Keratinocyte (primary cell): ENCODE measurements around the gene DTX3. TPM values are rescaled to one million over a fixed set of nuclear protein-coding genes. Genes with fewer than 3 reads are reported as not detected.
"Not testable (repeated sequence)": the region's sequence is repeated elsewhere in the genome, so short reads cannot be mapped to it uniquely, and the experiment has no call there.

Experiments
- DNase-seq: peaks from one replicate; pipeline ENCODE4 v3.0.0-alpha.2; 2011; ENCODE audit warnings: low read depth, missing footprints, low spot score
- FAIRE-seq: peaks from 2 replicates; lab custom pipeline; 2011; peaks lifted over from hg19 to GRCh38; lab: Jason Lieb, UNC
- H2AFZ ChIP-seq: 2 replicates; pipeline ENCODE4 v1.6.0; 2012; ENCODE audit warnings: low read length, control low read depth, inconsistent platforms; ENCODE audit not compliant: control insufficient read depth
- H3K27ac ChIP-seq: 2 replicates; pipeline ENCODE4 v1.5.1; 2011; ENCODE audit warnings: low read length; ENCODE audit not compliant: control insufficient read depth, insufficient read depth
- H3K27me3 ChIP-seq: 3 replicates; pipeline ENCODE4 v1.6.0; 2011; ENCODE audit warnings: low read length; ENCODE audit not compliant: control insufficient read depth, insufficient read depth; ENCODE audit errors: extremely low read depth
- H3K36me3 ChIP-seq, 2 experiments: 2 replicates in 1 of 2; 3 replicates in 1 of 2; pipeline ENCODE4 v1.5.1; 2011; ENCODE audit warnings: low read length in 2 of 2, mild to moderate bottlenecking in 1 of 2; ENCODE audit not compliant: control insufficient read depth in 2 of 2, insufficient read depth in 2 of 2; ENCODE audit errors: extremely low read depth in 1 of 2
- H3K4me1 ChIP-seq: 3 replicates; pipeline ENCODE4 v1.5.1; 2011; ENCODE audit warnings: low read length; ENCODE audit not compliant: control insufficient read depth, insufficient read depth; ENCODE audit errors: extremely low read depth
- H3K4me2 ChIP-seq: 3 replicates; pipeline ENCODE4 v1.6.0; 2011; ENCODE audit warnings: low read depth, low read length; ENCODE audit not compliant: control insufficient read depth, insufficient read depth; ENCODE audit errors: extremely low read depth
- H3K4me3 ChIP-seq, 3 experiments: fragments of 200-600 bp in 1 of 3; sonication (generic) in 1 of 3; 2 replicates in 2 of 3; 3 replicates in 1 of 3; pipeline ENCODE4 v1.5.1; 2011 to 2016; ENCODE audit warnings: low read length in 3 of 3, mild to moderate bottlenecking in 3 of 3, control low read depth in 2 of 3, inconsistent platforms in 1 of 3, low read depth in 1 of 3, mixed read lengths in 1 of 3, mixed run types in 1 of 3, moderate library complexity in 1 of 3; ENCODE audit not compliant: control insufficient read depth in 2 of 3, insufficient read depth in 2 of 3; ENCODE audit errors: extremely low read depth in 1 of 3
- H3K79me2 ChIP-seq: 2 replicates; pipeline ENCODE4 v1.6.0; 2012; ENCODE audit warnings: low read length; ENCODE audit not compliant: control insufficient read depth, insufficient read depth
- H3K9ac ChIP-seq: 3 replicates; pipeline ENCODE4 v1.6.0; 2011; ENCODE audit warnings: low read length; ENCODE audit not compliant: control insufficient read depth, insufficient read depth; ENCODE audit errors: extremely low read depth
- H3K9me1 ChIP-seq: 3 replicates; pipeline ENCODE4 v1.6.0; 2011; ENCODE audit warnings: low read length; ENCODE audit not compliant: control insufficient read depth, insufficient read depth; ENCODE audit errors: extremely low read depth
- H3K9me3 ChIP-seq: 2 replicates; pipeline ENCODE4 v1.5.1; 2012; ENCODE audit warnings: low read depth, low read length; ENCODE audit not compliant: control insufficient read depth
- H4K20me1 ChIP-seq: 3 replicates; pipeline ENCODE4 v1.6.0; 2011; ENCODE audit warnings: low read length; ENCODE audit not compliant: control insufficient read depth, insufficient read depth; ENCODE audit errors: extremely low read depth
- EZH2 ChIP-seq: IDR thresholded peaks from one replicate; pipeline ENCODE4 v1.6.1; 2012; ENCODE audit warnings: inconsistent platforms, mild to moderate bottlenecking, low read length, moderate library complexity
- dilution Hi-C: fragments of 300-500 bp; cut with MboI; formaldehyde crosslinking; loops from one replicate; pipeline ENCODE4 v1.7.0; 2020; ENCODE audit warnings: low sequenced_read_pairs; ENCODE audit not compliant: extremely low pct_ligation_motif_present
- polyA plus RNA-seq, 5 experiments: library from polyadenylated mRNA; depleted of rRNA in 3 of 5; stranded (reverse) in 3 of 5; stranded (forward) in 1 of 5; unstranded in 1 of 5; fragments of >200 nt; gene quantifications; 1 replicate in 1 of 5; 2 replicates in 3 of 5; 3 replicates in 1 of 5; pipeline versions ENCODE4 v1.2.1 to v1.2.3, GENCODE V29; 2011 to 2012; ENCODE audit warnings: missing spikeins in 2 of 5, low read depth in 1 of 5, low replicate concordance in 1 of 5
- TF ChIP-seq, protein P1 (sequence below), 3 experiments: IDR thresholded peaks in 1 of 3; conservative IDR thresholded peaks in 1 of 3; optimal IDR thresholded peaks in 1 of 3; 2 replicates in 2 of 3; 3 replicates in 1 of 3; pipeline versions ENCODE3 to v1.5.1; 2011; ENCODE audit warnings: low read length in 3 of 3, mild to moderate bottlenecking in 3 of 3, moderate library complexity in 2 of 3, control low read depth in 1 of 3, inconsistent platforms in 1 of 3; ENCODE audit not compliant: insufficient read depth in 2 of 3; ENCODE audit errors: extremely low read depth in 1 of 3

Gene DTX3
- polyA plus RNA-seq, 1 donor (not counting 4 experiments of a cell fraction or from before 2014, with no cell fraction given) = 2.6 TPM

DNA sequence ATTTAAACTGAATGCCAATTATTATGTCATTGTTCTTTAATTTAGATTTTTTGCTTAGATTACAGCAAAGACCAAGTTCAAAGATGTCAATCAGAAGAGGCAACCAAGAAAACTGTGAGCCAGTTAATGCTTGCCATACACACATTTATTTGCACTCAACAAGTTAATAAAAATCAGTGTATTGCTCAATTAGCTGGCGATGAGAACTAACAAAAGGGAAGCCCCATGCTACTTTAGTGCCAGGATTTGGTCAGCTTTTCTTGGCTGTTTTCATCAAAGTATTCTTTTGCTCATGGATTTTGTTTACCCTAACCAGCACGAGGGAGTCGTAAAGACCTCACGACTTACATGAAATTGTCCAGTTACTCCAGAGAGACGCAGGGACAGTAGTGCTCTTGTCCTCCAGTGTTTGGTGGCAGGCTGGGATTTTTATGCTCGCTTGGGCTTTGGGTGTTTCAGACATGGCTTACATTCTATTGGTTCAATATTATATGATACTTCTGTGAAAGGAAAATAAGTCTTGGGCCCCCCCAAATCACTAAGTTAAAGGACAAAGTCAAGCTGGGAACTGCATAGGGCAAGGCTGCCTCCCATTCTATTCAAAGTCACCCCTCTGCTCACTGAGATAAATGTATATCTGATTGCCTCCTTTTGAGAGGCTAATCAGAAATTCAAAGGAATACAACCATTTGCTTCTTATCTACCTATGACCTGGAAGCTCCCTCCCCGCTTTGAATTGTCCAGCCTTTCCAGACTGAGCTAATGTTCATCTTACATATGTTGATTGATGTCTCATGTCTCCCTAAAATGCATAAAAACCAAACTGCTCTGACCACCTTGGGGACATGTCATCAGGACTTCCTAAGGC, 35.8 kb downstream of the DTX3 start:
- H4K20me1 ChIP-seq = no peaks in the 10 kb centered on the region
- H3K4me2 ChIP-seq = no peak overlapping the region
- no peaks in the 10 kb centered on the region for H3K79me2 ChIP-seq
- H3K9ac ChIP-seq = no peak overlapping the region
- no peaks in the 10 kb centered on the region for H3K9me1 ChIP-seq
- no peaks in the 10 kb centered on the region for H3K9me3 ChIP-seq
- H3K27me3 ChIP-seq = peaks cover 6% of the 10 kb centered on the region
- TF ChIP-seq, protein P1, sequence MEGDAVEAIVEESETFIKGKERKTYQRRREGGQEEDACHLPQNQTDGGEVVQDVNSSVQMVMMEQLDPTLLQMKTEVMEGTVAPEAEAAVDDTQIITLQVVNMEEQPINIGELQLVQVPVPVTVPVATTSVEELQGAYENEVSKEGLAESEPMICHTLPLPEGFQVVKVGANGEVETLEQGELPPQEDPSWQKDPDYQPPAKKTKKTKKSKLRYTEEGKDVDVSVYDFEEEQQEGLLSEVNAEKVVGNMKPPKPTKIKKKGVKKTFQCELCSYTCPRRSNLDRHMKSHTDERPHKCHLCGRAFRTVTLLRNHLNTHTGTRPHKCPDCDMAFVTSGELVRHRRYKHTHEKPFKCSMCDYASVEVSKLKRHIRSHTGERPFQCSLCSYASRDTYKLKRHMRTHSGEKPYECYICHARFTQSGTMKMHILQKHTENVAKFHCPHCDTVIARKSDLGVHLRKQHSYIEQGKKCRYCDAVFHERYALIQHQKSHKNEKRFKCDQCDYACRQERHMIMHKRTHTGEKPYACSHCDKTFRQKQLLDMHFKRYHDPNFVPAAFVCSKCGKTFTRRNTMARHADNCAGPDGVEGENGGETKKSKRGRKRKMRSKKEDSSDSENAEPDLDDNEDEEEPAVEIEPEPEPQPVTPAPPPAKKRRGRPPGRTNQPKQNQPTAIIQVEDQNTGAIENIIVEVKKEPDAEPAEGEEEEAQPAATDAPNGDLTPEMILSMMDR (optimal IDR thresholded peaks at IDR 0.05 in 1 of 3, IDR thresholded peaks at IDR 0.05 in 1 of 3, conservative IDR thresholded peaks at IDR 0.05 in 1 of 3; ENCODE audit: extremely low read depth in 1 of 3, insufficient read depth in 2 of 3, low read length in 3 of 3) = no peak
- TF ChIP-seq EZH2 = no peak
- no peak overlapping the region for H3K27ac ChIP-seq
- FAIRE-seq = no peak
- no peak for DNase-seq
- no peak overlapping the region for H3K4me3 ChIP-seq
- no peaks in the 10 kb centered on the region for H3K36me3 ChIP-seq
- H2AFZ ChIP-seq = no peak overlapping the region
- no peaks in the 10 kb centered on the region for H3K4me1 ChIP-seq
- dilution Hi-C loops = no loop called here

DNA sequence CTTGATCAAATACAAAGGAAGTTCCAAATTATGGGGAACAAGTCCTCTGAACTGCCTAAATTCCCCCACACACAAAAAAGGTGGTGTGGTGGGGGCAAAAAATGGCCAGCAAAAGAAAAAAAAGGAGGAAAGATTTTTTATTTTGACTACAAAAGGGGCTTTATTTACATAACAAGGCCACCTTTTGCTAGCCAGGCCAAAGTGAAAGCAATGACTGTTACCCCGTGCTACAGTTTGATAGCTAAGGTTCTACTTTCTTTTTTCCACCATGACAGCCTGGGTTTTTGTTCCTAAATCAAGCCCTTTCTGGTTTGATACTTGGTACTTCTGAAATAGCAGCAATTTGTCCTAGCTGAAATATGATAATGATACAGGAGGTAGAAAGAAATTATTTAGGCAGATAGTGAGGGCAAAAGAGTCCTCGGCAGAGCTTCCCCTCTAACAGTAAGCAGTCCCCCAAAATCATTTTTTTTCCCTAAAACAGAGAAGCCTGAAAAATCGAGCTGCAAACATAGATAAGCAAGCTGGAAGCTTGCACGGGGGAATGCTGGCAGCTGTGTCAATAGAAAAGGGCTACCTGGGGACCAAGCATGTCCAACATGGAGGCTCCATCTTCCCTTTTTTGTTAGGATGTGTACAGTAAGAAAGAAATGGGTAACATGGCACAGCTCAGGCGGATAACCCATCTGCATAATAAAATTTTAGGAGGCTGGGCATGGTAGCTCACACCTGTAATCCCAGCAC, 37.2 kb downstream of the DTX3 start:
- Histone ChIP-seq H2AFZ (no peak overlapping the region), H3K9me3 (no peaks in the 10 kb centered on the region), H4K20me1 (no peaks in the 10 kb centered on the region), H3K4me1 (no peaks in the 10 kb centered on the region), H3K9me1 (no peaks in the 10 kb centered on the region), H3K4me2 (no peak overlapping the region), H3K36me3 (no peaks in the 10 kb centered on the region), H3K27me3 (peaks cover 4% of the 10 kb centered on the region), H3K4me3 (no peak overlapping the region), H3K79me2 (no peaks in the 10 kb centered on the region), H3K27ac (no peak overlapping the region), H3K9ac (no peak overlapping the region)
- dilution Hi-C loops = no loop called here
- FAIRE-seq (no peak), DNase-seq (no peak)
- TF ChIP-seq, protein P1 (optimal IDR thresholded peaks at IDR 0.05 in 1 of 3, IDR thresholded peaks at IDR 0.05 in 1 of 3, conservative IDR thresholded peaks at IDR 0.05 in 1 of 3; ENCODE audit: extremely low read depth in 1 of 3, insufficient read depth in 2 of 3, low read length in 3 of 3) = no peak
- no peak for TF ChIP-seq EZH2

DNA sequence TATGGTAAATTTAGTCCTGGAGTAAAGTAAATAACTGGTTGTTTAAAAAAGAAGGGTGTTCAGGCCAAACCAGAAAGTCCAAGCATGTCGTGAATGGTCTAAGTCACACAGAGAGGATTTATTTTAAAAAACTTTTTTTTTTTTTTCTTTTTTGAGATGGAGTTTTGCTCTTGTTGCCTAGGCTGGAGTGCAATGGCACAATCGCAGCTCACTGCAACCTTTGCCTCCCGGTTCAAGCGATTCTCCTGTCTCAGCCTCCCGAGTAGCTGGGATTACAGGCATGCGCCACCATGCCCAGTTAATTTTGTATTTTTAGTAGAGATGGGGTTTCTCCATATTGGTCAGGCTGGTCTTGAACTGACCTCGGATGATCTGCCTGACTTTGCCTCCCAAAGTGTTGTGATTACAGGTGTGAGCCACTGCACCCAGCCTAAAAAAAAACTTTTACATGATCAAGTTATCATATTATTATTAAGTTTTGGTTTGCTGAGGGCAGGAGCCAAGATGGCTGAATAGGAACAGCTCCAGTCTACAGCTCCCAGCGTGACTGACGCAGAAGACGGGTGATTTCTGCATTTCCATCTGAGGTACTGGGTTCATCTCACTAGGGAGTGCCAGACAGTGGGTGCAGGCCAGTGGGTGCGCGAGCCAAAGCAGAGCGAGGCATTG, 41.5 kb downstream of the DTX3 start:
- H3K27me3 ChIP-seq, DNase-seq, H3K4me3 ChIP-seq, H3K36me3 ChIP-seq, H3K79me2 ChIP-seq, H2AFZ ChIP-seq, dilution Hi-C loops, H3K9me3 ChIP-seq, FAIRE-seq, H4K20me1 ChIP-seq, H3K9ac ChIP-seq, H3K4me1 ChIP-seq, H3K4me2 ChIP-seq, H3K27ac ChIP-seq, H3K9me1 ChIP-seq: not testable (repeated sequence)
